ENCODE results near the gene ING1. TPM values are rescaled to one million over a fixed set of nuclear protein-coding genes. Genes with fewer than 3 reads are reported as not detected.

Gene ING1
- polyA plus RNA-seq, 1 donor, result 9.8 TPM

GRCh38 chr13:110771194-110771593 lies 57.7 kb downstream of the ING1 start:
- DNase-seq (ENCODE audit: low read depth), result no peak

- DNase-seq (ENCODE audit: low read depth), result no peak
These were observed 58.8 kb downstream of the ING1 start for GRCh38 chr13:110772091-110772984.

Other genes starting within 250 kb of the ING1 start
- gene RAB20, start 152.0 kb upstream of the ING1 start, polyA plus RNA-seq (ENCODE audit: insufficient read length), result 1.8 TPM
- 27.6 TPM for gene NAXD, start 98.2 kb upstream of the ING1 start, polyA plus RNA-seq (ENCODE audit: insufficient read length)
- 51.6 TPM for gene CARS2, start 7.6 kb upstream of the ING1 start, polyA plus RNA-seq (ENCODE audit: insufficient read length)
- gene ANKRD10, start 201.4 kb downstream of the ING1 start, polyA plus RNA-seq (ENCODE audit: insufficient read length), result 266 TPM

Measured in forelimb muscle (tissue), 1 donor.